Measurements from ENCODE around the gene LMAN1.

Gene LMAN1

DNA sequence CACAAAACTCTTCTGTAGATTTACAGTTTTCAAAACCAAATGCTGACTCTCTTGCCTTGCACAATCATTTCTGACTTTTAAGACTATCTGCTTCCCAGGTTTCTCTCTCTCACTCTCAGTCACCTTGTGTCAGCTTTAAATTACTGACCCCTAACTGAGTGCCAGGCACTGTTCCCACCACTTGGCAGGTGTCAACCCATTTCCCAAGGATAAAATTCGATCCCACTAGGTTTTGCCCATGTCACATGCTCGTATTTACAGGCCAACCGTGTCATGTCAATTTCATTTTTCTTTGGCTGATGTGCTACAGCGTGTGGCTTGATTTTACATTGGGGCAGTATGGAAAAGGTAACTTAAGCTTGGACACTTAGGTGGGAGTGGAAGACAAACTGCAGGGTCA is 26.1 kb upstream of the LMAN1 start:
- H3K4me3 ChIP-seq (ENCODE audit: severe bottlenecking), result no peak overlapping the region
- no peaks in the 10 kb centered on the region for H3K9me3 ChIP-seq (ENCODE audit: severe bottlenecking)
- H3K27me3 ChIP-seq (ENCODE audit: insufficient read depth, poor library complexity, severe bottlenecking), result no peaks in the 10 kb centered on the region
- no peaks in the 10 kb centered on the region for H3K4me1 ChIP-seq (ENCODE audit: insufficient read depth, poor library complexity, severe bottlenecking)
- DNase-seq (ENCODE audit: low spot score), result no peak
- TF ChIP-seq, protein P1, sequence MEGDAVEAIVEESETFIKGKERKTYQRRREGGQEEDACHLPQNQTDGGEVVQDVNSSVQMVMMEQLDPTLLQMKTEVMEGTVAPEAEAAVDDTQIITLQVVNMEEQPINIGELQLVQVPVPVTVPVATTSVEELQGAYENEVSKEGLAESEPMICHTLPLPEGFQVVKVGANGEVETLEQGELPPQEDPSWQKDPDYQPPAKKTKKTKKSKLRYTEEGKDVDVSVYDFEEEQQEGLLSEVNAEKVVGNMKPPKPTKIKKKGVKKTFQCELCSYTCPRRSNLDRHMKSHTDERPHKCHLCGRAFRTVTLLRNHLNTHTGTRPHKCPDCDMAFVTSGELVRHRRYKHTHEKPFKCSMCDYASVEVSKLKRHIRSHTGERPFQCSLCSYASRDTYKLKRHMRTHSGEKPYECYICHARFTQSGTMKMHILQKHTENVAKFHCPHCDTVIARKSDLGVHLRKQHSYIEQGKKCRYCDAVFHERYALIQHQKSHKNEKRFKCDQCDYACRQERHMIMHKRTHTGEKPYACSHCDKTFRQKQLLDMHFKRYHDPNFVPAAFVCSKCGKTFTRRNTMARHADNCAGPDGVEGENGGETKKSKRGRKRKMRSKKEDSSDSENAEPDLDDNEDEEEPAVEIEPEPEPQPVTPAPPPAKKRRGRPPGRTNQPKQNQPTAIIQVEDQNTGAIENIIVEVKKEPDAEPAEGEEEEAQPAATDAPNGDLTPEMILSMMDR (IDR thresholded peaks at IDR 0.05; ENCODE audit: poor library complexity, severe bottlenecking), result no peak
- H3K36me3 ChIP-seq (ENCODE audit: low read depth), result no peaks in the 10 kb centered on the region
- H3K27ac ChIP-seq (ENCODE audit: poor library complexity, severe bottlenecking), result no peak overlapping the region
- ATAC-seq (ENCODE audit: low read depth), result no peak

DNA sequence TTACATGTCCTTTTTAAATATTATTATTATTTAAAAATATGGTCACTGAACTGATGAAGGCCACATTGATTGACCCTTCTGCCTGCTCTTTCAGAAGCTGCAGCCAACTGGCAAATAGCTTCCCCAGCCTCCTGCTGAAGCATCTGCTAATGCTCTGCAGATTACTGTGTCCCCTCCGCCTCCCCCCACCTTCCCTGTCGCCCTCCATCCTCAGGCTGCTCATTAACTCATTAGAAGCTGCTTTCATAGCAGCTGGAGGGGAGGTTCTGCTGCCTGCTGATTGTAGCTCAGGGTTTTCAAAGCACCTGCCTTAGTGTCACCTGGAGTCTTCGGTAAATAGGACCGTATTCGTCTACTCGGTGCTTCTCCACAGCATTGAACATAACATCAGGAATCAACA is 24.8 kb upstream of the LMAN1 start:
- DNase-seq (ENCODE audit: low spot score), result no peak
- no peaks in the 10 kb centered on the region for H3K4me1 ChIP-seq (ENCODE audit: insufficient read depth, poor library complexity, severe bottlenecking)
- no peaks in the 10 kb centered on the region for H3K36me3 ChIP-seq (ENCODE audit: low read depth)
- no peak overlapping the region for H3K4me3 ChIP-seq (ENCODE audit: severe bottlenecking)
- no peaks in the 10 kb centered on the region for H3K27me3 ChIP-seq (ENCODE audit: insufficient read depth, poor library complexity, severe bottlenecking)
- no peak overlapping the region for H3K27ac ChIP-seq (ENCODE audit: poor library complexity, severe bottlenecking)
- no peaks in the 10 kb centered on the region for H3K9me3 ChIP-seq (ENCODE audit: severe bottlenecking)
- TF ChIP-seq, protein P1 (IDR thresholded peaks at IDR 0.05; ENCODE audit: poor library complexity, severe bottlenecking), result no peak
- ATAC-seq (ENCODE audit: low read depth), result no peak

DNA sequence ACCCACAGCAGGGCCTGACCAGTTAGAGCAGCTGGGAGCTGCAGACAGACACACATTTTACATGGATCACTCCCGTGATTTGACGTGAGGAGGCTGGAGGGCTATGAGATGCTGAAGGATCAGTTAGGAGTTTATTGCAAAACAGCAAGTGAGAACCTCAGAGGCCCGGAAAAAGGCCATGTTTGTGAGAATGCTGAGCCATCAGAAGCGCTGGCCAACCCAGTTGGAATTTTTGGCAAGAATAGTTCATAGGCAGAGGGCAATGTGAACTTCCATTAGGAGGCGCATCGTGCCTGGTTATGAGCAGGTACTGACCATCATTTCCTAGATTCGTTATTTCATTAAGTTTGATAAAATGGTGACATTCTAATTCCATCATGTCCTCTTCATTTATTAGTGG is 23.3 kb upstream of the LMAN1 start:
- no peaks in the 10 kb centered on the region for H3K4me1 ChIP-seq (ENCODE audit: insufficient read depth, poor library complexity, severe bottlenecking)
- H3K36me3 ChIP-seq (ENCODE audit: low read depth), result no peaks in the 10 kb centered on the region
- ATAC-seq (ENCODE audit: low read depth) (no peak), DNase-seq (ENCODE audit: low spot score) (no peak)
- H3K9me3 ChIP-seq (ENCODE audit: severe bottlenecking), result no peaks in the 10 kb centered on the region
- TF ChIP-seq, protein P1 (IDR thresholded peaks at IDR 0.05; ENCODE audit: poor library complexity, severe bottlenecking), result no peak
- no peaks in the 10 kb centered on the region for H3K27me3 ChIP-seq (ENCODE audit: insufficient read depth, poor library complexity, severe bottlenecking)
- H3K4me3 ChIP-seq (ENCODE audit: severe bottlenecking), result no peak overlapping the region
- H3K27ac ChIP-seq (ENCODE audit: poor library complexity, severe bottlenecking), result no peak overlapping the region

DNA sequence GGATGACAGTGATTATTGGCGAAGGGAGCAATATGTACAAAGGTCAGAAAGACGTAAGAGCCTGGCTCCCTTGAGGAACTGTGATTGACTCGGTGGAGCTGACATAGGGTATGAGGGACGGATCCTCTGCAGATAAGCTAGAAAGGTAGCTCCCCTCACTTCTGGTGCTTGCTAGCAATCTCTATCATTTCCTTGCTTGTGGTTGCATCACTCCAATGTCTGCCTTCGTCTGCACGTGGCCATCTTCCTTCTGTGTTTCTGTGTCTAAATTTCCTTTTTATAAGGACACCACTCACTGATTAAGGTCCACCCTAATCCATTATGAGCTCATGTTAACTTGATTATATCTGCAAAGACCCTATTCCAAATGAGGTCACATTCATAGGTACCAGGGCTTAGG is 22.9 kb upstream of the LMAN1 start:
- Histone ChIP-seq H3K4me3 (ENCODE audit: severe bottlenecking) (no peak overlapping the region), H3K36me3 (ENCODE audit: low read depth) (no peaks in the 10 kb centered on the region), H3K27me3 (ENCODE audit: insufficient read depth, poor library complexity, severe bottlenecking) (peaks cover under 1% of the 10 kb centered on the region), H3K9me3 (ENCODE audit: severe bottlenecking) (no peaks in the 10 kb centered on the region), H3K27ac (ENCODE audit: poor library complexity, severe bottlenecking) (no peak overlapping the region), H3K4me1 (ENCODE audit: insufficient read depth, poor library complexity, severe bottlenecking) (no peaks in the 10 kb centered on the region)
- TF ChIP-seq, protein P1 (IDR thresholded peaks at IDR 0.05; ENCODE audit: poor library complexity, severe bottlenecking), result no peak
- DNase-seq (ENCODE audit: low spot score) (no peak), ATAC-seq (ENCODE audit: low read depth) (no peak)

DNA sequence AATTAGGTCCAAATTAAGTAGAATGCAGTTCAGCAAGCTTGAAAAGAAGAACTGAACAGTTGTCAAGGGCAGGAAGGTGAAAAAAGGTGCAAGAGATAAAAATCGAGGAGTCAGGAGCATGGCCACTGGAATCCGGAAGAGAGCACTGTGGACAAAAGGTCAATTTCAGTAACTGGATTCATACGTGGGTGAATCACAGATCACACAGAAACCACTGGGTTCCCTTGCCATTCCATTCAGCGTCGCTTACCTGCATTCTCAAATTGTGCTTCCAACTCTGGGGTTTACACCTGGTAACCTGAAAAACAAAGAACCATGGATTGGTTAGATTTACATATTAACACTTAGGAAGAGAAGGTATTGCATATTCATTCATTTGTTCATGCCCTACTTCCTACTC is 21.6 kb upstream of the LMAN1 start:
- Histone ChIP-seq H3K4me3 (ENCODE audit: severe bottlenecking) (no peak overlapping the region), H3K27ac (ENCODE audit: poor library complexity, severe bottlenecking) (no peak overlapping the region), H3K27me3 (ENCODE audit: insufficient read depth, poor library complexity, severe bottlenecking) (peaks cover 4% of the 10 kb centered on the region), H3K9me3 (ENCODE audit: severe bottlenecking) (no peaks in the 10 kb centered on the region), H3K36me3 (ENCODE audit: low read depth) (no peaks in the 10 kb centered on the region), H3K4me1 (ENCODE audit: insufficient read depth, poor library complexity, severe bottlenecking) (no peaks in the 10 kb centered on the region)
- no peak for ATAC-seq (ENCODE audit: low read depth)
- no peak for DNase-seq (ENCODE audit: low spot score)
- TF ChIP-seq, protein P1 (IDR thresholded peaks at IDR 0.05; ENCODE audit: poor library complexity, severe bottlenecking), result no peak

Measured in RWPE2 (cell line).